ENCODE results near the gene PRRC1. TPM values are rescaled to one million over a fixed set of nuclear protein-coding genes. Genes with fewer than 3 reads are reported as not detected.

Gene PRRC1
- total and polyA plus RNA-seq, 2 experiments from 2014 or later: 64.7 to 70.7 TPM

- TF ChIP-seq CTCF (conservative IDR thresholded peaks at IDR 0.05; ENCODE audit: low read depth in 2 of 2): no peak
- TF ChIP-seq STAT1 (IDR thresholded peaks at IDR 0.05; ENCODE audit: unreplicated experiment): no peak
- no peak for TF ChIP-seq ZNF462 (CRISPR knock-in tag; IDR thresholded peaks at IDR 0.05)
- no peak for TF ChIP-seq ZNF114 (CRISPR knock-in tag; IDR thresholded peaks at IDR 0.05)
Measured at GRCh38 chr5:127519527-127519926, 2.1 kb downstream of the PRRC1 start (continued).

GRCh38 chr5:127521138-127521770 is 3.8 kb downstream of the PRRC1 start:
- peaks cover 3% of the 10 kb centered on the region for H3K27me3 Mint-ChIP-seq (ENCODE audit: insufficient read depth, low read depth, poor library complexity)
- H3K4me3 Mint-ChIP-seq: no peak overlapping the region
- peaks cover 20% of the 10 kb centered on the region for H3K9me3 Mint-ChIP-seq
- Histone ChIP-seq H3F3A (replicated peaks; ENCODE audit: low read depth) (no peaks in the 10 kb centered on the region), H3K27ac (ENCODE audit: low read depth) (no peak overlapping the region), H3K4me1 (ENCODE audit: insufficient read depth) (0 out of 2 replicates have a peak, but pooled peaks cover 6% of the 10 kb centered on the region), H3K4me3 (no peak overlapping the region), H3K27me3 (ENCODE audit: insufficient read depth) (no peaks in the 10 kb centered on the region), H4K20me1 (replicated peaks; ENCODE audit: insufficient read depth) (peaks cover 24% of the 10 kb centered on the region), H2AFZ (no peak overlapping the region), H3K4me2 (no peak overlapping the region), H3K79me2 (replicated peaks; ENCODE audit: insufficient read depth) (peaks cover 83% of the 10 kb centered on the region), H3K9me2 (ENCODE audit: insufficient read depth) (no peaks in the 10 kb centered on the region), H3K36me3 (ENCODE audit: insufficient read depth) (peaks cover 51% of the 10 kb centered on the region)
- H3K4me1 Mint-ChIP-seq: peaks cover 13% of the 10 kb centered on the region
- DNase-seq (ENCODE audit: low spot score): no peak
- peaks cover 72% of the 10 kb centered on the region for H3K36me3 Mint-ChIP-seq (ENCODE audit: low read depth)
- ATAC-seq: no peak
- no peak overlapping the region for H3K27ac Mint-ChIP-seq
- TF ChIP-seq CTCF (conservative IDR thresholded peaks at IDR 0.05; ENCODE audit: low read depth in 2 of 2) (no peak), ZNF114 (CRISPR knock-in tag; IDR thresholded peaks at IDR 0.05) (no peak), CREB1 (CRISPR knock-in tag; IDR thresholded peaks at IDR 0.05; ENCODE audit: low read depth) (no peak), ZNF331 (CRISPR knock-in tag; IDR thresholded peaks at IDR 0.05; ENCODE audit: low read depth) (no peak), EZH2 (IDR thresholded peaks at IDR 0.05; ENCODE audit: low read depth, unreplicated experiment) (no peak), EZH2phosphoT487 (IDR thresholded peaks at IDR 0.05; ENCODE audit: unreplicated experiment) (no peak), JUNB (IDR thresholded peaks at IDR 0.05; ENCODE audit: unreplicated experiment) (no peak), ETS1 (IDR thresholded peaks at IDR 0.05) (no peak), POLR2AphosphoS5 (IDR thresholded peaks at IDR 0.05; ENCODE audit: low read depth) (no peak)
